ENCODE measurements around the gene EHD4.
A peak's percentile ranks its signal among the peaks of the same experiment; 100 is the strongest.

EHD4 gene

DNA sequence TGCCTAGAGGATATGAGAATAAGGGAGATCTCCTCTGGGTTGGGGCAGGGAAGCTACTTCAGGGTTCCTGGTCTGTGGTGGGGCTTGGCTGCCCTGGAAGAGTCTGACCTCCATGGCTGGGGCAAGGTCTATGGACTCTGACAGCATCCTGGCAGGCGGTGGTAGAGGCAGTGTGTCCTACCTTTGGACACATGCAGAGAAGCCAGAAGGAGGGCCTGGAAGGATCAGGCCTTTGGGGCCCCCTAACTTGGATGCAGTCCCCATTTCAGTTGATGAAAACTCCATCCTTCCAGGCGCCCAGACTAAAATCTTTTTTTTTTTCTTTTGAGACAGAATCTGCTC lies 88.9 kb downstream of the EHD4 start:
- Histone ChIP-seq H3K4me1 (ENCODE audit: insufficient read depth, low read length, poor library complexity, severe bottlenecking) (peaks cover 8% of the 10 kb centered on the region), H2AFZ (ENCODE audit: low read length) (peak overlapping the region; percentile 20; the same call in 1 of the 2 replicates), H3K9me3 (ENCODE audit: insufficient read depth, low read depth, low read length) (no peaks in the 10 kb centered on the region), H3F3A (ENCODE audit: low read depth) (no peaks in the 10 kb centered on the region), H4K20me1 (ENCODE audit: insufficient read depth, low read length, poor library complexity, severe bottlenecking) (no peaks in the 10 kb centered on the region), H3K4me2 (ENCODE audit: low read depth, low read length, poor library complexity, severe bottlenecking) (no peak overlapping the region), H3K9me2 (replicated peaks; ENCODE audit: low read depth, low read length) (no peaks in the 10 kb centered on the region), H3K27me3 (ENCODE audit: insufficient read depth, low read length, poor library complexity, severe bottlenecking) (no peaks in the 10 kb centered on the region), H3K36me3 (ENCODE audit: insufficient read depth, low read length) (no peaks in the 10 kb centered on the region), H3K9ac (ENCODE audit: low read depth, low read length, poor library complexity, severe bottlenecking) (no peak overlapping the region), H3K4me3 (ENCODE audit: low read length, poor library complexity, severe bottlenecking) (no peak overlapping the region), H3K79me2 (ENCODE audit: insufficient read depth, low read length) (no peaks in the 10 kb centered on the region)
- TF ChIP-seq, protein P1, sequence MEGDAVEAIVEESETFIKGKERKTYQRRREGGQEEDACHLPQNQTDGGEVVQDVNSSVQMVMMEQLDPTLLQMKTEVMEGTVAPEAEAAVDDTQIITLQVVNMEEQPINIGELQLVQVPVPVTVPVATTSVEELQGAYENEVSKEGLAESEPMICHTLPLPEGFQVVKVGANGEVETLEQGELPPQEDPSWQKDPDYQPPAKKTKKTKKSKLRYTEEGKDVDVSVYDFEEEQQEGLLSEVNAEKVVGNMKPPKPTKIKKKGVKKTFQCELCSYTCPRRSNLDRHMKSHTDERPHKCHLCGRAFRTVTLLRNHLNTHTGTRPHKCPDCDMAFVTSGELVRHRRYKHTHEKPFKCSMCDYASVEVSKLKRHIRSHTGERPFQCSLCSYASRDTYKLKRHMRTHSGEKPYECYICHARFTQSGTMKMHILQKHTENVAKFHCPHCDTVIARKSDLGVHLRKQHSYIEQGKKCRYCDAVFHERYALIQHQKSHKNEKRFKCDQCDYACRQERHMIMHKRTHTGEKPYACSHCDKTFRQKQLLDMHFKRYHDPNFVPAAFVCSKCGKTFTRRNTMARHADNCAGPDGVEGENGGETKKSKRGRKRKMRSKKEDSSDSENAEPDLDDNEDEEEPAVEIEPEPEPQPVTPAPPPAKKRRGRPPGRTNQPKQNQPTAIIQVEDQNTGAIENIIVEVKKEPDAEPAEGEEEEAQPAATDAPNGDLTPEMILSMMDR (conservative IDR thresholded peaks at IDR 0.05; ENCODE audit: low read length), result no peak
- no peak for TF ChIP-seq EZH2phosphoT487 (IDR thresholded peaks at IDR 0.05; ENCODE audit: borderline replicate concordance)

GRCh38 chr15:41882689-41883483 lies 89.5 kb downstream of the EHD4 start:
- Histone ChIP-seq H3K4me2 (ENCODE audit: low read depth, low read length, poor library complexity, severe bottlenecking) (no peak overlapping the region), H3K27me3 (ENCODE audit: insufficient read depth, low read length, poor library complexity, severe bottlenecking) (no peaks in the 10 kb centered on the region), H4K20me1 (ENCODE audit: insufficient read depth, low read length, poor library complexity, severe bottlenecking) (no peaks in the 10 kb centered on the region), H3F3A (ENCODE audit: low read depth) (no peaks in the 10 kb centered on the region), H3K4me1 (ENCODE audit: insufficient read depth, low read length, poor library complexity, severe bottlenecking) (peaks cover 8% of the 10 kb centered on the region), H3K4me3 (ENCODE audit: low read length, poor library complexity, severe bottlenecking) (no peak overlapping the region), H3K36me3 (ENCODE audit: insufficient read depth, low read length) (no peaks in the 10 kb centered on the region), H2AFZ (ENCODE audit: low read length) (peak overlapping the region; percentile 20; the same call in 1 of the 2 replicates), H3K9me3 (ENCODE audit: insufficient read depth, low read depth, low read length) (no peaks in the 10 kb centered on the region), H3K9ac (ENCODE audit: low read depth, low read length, poor library complexity, severe bottlenecking) (no peak overlapping the region), H3K9me2 (replicated peaks; ENCODE audit: low read depth, low read length) (no peaks in the 10 kb centered on the region), H3K79me2 (ENCODE audit: insufficient read depth, low read length) (no peaks in the 10 kb centered on the region)
- TF ChIP-seq, protein P1 (conservative IDR thresholded peaks at IDR 0.05; ENCODE audit: low read length), result 0 out of 2 replicates have a peak, but pooled peaks have one; percentile 15
- no peak for TF ChIP-seq EZH2phosphoT487 (IDR thresholded peaks at IDR 0.05; ENCODE audit: borderline replicate concordance)

DNA sequence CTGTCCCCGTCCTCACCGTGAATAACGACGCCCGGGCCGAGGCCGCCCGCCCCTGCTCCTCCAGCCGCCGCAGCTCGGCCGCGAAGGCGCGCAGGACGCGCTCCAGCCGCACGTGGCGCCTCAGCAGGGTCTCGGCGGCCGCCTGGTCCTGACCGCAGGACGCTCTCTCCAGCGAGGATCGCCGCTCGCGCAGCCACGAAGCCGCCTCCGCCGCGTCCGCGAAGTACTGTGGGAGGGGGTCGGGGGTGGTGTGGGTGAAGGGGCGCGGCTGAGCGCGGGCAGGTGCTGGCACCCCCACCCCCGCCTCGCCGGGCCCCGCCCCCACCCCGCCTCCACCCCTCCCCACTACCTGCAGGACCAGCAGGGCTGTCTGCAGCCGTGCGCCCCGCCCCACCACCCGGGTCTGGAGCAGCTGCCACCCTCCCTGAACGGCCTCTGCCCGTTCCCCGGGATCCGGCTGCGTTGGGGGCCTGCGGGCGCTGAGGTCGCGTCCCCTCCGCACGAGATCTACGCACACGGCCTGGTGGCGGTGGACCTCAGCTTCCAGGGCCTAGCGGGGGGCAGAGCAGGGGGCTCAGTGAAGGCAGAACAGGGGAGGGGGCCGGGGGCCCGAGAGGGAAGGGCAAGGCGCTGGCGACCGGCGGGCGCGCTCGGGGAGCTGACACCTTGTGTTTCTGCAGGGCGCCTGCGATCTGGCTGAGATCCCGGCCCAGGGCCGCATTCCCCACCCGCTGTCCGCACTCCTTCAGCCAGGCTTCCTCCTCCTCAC lies 90.3 kb downstream of the EHD4 start:
- Histone ChIP-seq H3K4me1 (ENCODE audit: insufficient read depth, low read length, poor library complexity, severe bottlenecking) (peaks cover 8% of the 10 kb centered on the region), H3K36me3 (ENCODE audit: insufficient read depth, low read length) (no peaks in the 10 kb centered on the region), H2AFZ (ENCODE audit: low read length) (no peak overlapping the region), H3K9ac (ENCODE audit: low read depth, low read length, poor library complexity, severe bottlenecking) (no peak overlapping the region), H3K4me2 (ENCODE audit: low read depth, low read length, poor library complexity, severe bottlenecking) (no peak overlapping the region), H3K79me2 (ENCODE audit: insufficient read depth, low read length) (no peaks in the 10 kb centered on the region), H4K20me1 (ENCODE audit: insufficient read depth, low read length, poor library complexity, severe bottlenecking) (no peaks in the 10 kb centered on the region), H3F3A (ENCODE audit: low read depth) (no peaks in the 10 kb centered on the region), H3K27me3 (ENCODE audit: insufficient read depth, low read length, poor library complexity, severe bottlenecking) (no peaks in the 10 kb centered on the region), H3K9me2 (replicated peaks; ENCODE audit: low read depth, low read length) (no peaks in the 10 kb centered on the region), H3K4me3 (ENCODE audit: low read length, poor library complexity, severe bottlenecking) (no peak overlapping the region), H3K9me3 (ENCODE audit: insufficient read depth, low read depth, low read length) (no peaks in the 10 kb centered on the region)
- TF ChIP-seq EZH2phosphoT487 (IDR thresholded peaks at IDR 0.05; ENCODE audit: borderline replicate concordance), result no peak
- TF ChIP-seq, protein P1 (conservative IDR thresholded peaks at IDR 0.05; ENCODE audit: low read length), result no peak

Data from Loucy (cell line).